IPS-15b (cell line): ENCODE data around the gene PTPRN2.
"Not testable (repeated sequence)": the region's sequence is repeated elsewhere in the genome, so short reads cannot be mapped to it uniquely, and the experiment has no call there.

Experiments used
- H3K27me3 ChIP-seq: one replicate; pipeline ENCODE4 v1.6.1; 2013; ENCODE audit warnings: low read length; ENCODE audit not compliant: control insufficient read depth, insufficient read depth
- H3K36me3 ChIP-seq: one replicate; pipeline ENCODE4 v1.6.1; 2013; ENCODE audit warnings: low read length; ENCODE audit not compliant: control insufficient read depth, insufficient read depth
- H3K4me1 ChIP-seq: one replicate; pipeline ENCODE4 v1.6.1; 2013; ENCODE audit warnings: mild to moderate bottlenecking, low read length; ENCODE audit not compliant: control insufficient read depth, insufficient read depth
- H3K4me3 ChIP-seq: one replicate; pipeline ENCODE4 v1.5.1; 2013; ENCODE audit warnings: low read depth, low read length
- H3K9ac ChIP-seq: one replicate; pipeline ENCODE4 v1.6.1; 2013; ENCODE audit warnings: low read depth, mild to moderate bottlenecking, low read length
- H3K9me3 ChIP-seq: one replicate; pipeline ENCODE4 v1.6.1; 2013; ENCODE audit warnings: mild to moderate bottlenecking, low read length; ENCODE audit not compliant: control insufficient read depth, insufficient read depth

The PTPRN2 gene

DNA sequence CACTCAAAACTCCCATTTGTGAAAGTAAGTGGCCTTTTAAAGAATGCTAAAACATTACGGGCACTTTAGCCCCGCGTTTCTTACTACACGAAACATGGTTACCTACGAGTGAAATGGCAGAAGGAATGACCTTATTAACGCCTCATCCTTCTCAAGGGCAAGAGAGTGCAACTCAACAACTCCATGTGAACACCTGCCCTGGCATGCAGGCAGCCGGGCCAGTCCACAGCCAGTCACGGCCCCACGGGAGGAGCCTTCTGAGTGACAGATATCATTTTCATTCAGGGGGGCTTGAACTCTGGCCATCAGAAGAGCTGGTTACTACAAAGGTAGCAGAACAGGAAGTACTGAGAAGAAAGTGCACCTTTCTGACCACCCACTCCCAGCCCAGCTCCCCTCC lies 236.1 kb downstream of the PTPRN2 start:
- Histone ChIP-seq H3K4me3 (peak overlapping the region; percentile 53), H3K4me1 (no peaks in the 10 kb centered on the region), H3K36me3 (no peaks in the 10 kb centered on the region), H3K9me3 (no peaks in the 10 kb centered on the region), H3K27me3 (peaks cover 24% of the 10 kb centered on the region), H3K9ac (no peak overlapping the region)

DNA sequence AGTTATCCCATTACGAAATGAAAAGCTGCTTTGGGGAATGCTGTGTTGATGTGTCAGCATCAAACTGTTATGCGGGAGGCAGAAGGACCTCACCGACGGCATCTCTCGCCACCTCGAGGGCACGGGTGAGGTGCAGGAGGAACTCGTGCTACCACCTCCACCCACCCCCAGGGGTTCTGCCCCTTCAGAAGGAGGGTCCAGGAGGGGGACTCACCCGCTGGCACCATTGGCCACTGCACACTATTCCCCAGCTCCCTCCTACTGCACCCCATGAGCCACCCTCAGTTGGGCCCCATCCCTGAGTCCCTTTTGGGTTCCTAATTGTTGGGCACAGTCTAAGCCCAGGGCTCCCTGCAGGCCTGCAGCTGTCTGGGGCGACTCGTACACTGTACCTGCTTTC lies 236.6 kb downstream of the PTPRN2 start:
- Histone ChIP-seq H3K9ac (no peak overlapping the region), H3K36me3 (no peaks in the 10 kb centered on the region), H3K27me3 (peaks cover 24% of the 10 kb centered on the region), H3K4me1 (no peaks in the 10 kb centered on the region), H3K9me3 (no peaks in the 10 kb centered on the region), H3K4me3 (peak overlapping the region; percentile 53)

DNA sequence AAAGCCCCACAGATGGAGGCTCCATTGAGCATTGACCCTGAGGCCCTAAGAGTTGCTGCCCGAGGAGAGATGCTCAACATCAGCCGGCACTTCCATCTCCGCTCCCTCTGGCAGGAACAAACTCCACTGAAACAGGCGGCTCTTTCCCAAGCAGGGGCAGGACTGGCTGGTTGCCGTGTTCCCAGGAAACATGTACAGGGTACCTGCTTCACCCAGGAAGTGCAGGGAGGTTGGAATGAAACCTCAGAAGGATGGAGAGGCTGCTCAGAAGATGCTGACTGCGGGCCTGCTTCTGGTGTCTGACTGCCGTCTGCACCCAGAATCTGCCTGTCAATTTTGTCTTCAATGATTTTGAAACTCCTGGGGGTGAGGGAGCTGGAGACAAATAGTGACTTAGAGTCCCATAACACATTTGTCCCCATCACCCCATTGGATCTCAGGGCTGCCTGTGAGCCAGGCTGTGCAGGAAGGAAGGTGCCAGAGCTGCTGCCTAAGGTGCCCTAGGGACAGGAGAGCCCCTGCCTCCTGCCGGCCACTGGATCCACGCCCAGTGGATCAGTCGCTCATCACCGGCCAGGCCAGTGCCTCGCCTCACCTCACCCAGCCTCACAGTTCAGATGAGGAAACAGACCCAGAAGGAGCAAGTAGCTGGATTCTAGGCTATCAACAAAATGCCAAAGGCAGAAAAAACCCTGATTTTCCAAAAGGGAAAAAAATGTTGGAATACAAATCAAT lies 237.3 kb downstream of the PTPRN2 start:
- no peak overlapping the region for H3K4me3 ChIP-seq
- H3K36me3 ChIP-seq: no peaks in the 10 kb centered on the region
- H3K27me3 ChIP-seq: peaks cover 24% of the 10 kb centered on the region
- no peak overlapping the region for H3K9ac ChIP-seq
- H3K4me1 ChIP-seq: no peaks in the 10 kb centered on the region
- no peaks in the 10 kb centered on the region for H3K9me3 ChIP-seq

DNA sequence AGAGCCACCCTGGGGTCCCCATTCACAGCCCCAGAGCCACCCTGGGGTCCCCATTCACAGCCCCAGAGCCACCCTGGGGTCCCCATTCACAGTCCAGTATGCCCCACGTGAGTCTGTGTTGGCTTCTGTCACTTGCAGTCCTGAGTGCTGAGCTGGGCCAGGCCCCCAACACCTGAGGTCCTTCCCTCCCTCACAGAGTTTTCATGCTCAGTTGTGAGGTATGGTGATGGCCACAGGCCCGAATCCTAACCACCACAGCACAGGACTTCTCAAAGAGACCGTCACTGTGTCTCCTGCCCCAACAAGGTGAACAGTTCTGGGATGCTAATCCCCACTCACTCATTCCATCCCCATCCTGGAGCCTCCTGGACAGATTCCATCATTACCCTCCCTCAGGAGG lies 239.2 kb downstream of the PTPRN2 start:
- H3K9ac ChIP-seq: no peak overlapping the region
- no peaks in the 10 kb centered on the region for H3K9me3 ChIP-seq
- H3K4me1 ChIP-seq: no peaks in the 10 kb centered on the region
- no peaks in the 10 kb centered on the region for H3K36me3 ChIP-seq
- no peak overlapping the region for H3K4me3 ChIP-seq
- peaks cover 22% of the 10 kb centered on the region for H3K27me3 ChIP-seq

DNA sequence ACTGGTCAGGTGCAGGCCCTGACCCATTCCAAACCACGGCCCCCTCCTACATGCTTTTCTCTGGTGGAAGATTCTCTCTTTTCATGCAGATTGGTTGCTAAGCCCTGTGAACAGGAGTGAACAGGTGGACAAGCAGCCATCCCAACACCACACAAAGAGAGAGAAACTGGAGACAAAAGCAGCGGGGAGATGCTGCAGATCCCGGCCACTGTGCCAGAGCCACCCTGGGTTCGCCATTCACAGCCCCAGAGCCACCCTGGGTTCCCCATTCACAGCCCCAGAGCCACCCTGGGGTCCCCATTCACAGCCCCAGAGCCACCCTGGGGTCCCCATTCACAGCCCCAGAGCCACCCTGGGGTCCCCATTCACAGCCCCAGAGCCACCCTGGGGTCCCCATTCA lies 239.6 kb downstream of the PTPRN2 start:
- H3K9ac ChIP-seq, H3K36me3 ChIP-seq, H3K4me1 ChIP-seq, H3K9me3 ChIP-seq, H3K4me3 ChIP-seq: not testable (repeated sequence)
- H3K27me3 ChIP-seq: peaks cover 19% of the 10 kb centered on the region

DNA sequence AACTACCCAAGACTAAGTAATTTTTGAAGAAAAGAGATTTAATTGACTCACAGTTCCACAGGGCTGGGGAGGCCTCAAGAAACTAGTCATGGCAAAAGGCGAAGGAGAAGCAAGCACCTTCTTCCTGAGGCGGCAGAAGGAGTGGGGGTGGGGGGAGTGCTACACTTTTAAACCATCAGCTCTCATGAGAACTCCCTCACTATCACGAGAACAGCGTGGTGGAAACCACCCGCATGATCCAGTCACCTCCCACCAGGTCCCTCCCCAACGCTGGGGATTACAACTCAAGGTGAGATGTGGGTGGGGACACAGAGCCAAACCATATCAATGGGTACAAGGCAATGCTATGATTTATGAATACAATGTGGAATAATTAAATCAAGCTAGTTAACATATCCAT lies 241.9 kb downstream of the PTPRN2 start:
- H3K4me1 ChIP-seq: no peaks in the 10 kb centered on the region
- H3K9me3 ChIP-seq: peaks cover 5% of the 10 kb centered on the region
- H3K36me3 ChIP-seq: no peaks in the 10 kb centered on the region
- H3K9ac ChIP-seq: no peak overlapping the region
- no peak overlapping the region for H3K4me3 ChIP-seq
- H3K27me3 ChIP-seq: peaks cover 10% of the 10 kb centered on the region

DNA sequence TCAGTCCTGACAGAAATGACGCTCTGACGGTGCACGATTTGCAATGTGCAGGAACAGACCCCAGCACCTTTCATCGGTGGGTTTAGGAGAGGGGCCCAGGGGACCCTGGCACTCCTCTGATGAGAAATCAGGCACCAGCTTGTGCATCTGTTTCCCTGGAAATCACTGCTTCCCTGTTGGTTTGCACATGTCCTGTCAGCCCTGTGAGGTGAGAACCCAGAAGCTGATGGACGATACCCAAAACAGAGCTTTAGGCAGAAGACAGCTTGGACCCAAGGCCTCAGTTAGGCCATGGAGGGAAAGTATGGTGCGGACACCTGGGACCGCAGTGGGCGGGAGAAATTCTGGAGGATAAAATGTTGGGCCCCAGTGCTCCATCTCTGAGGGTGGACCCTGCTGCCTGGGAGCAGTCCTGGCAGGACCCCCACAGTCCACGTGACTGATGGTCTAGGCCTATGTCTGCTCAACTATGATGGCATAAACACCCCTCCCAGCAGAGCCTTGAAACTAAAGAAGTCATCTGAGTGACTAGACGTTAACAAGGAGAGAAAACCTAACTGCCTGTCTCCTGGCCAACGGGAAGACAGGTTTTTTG lies 242.8 kb downstream of the PTPRN2 start:
- peaks cover 5% of the 10 kb centered on the region for H3K9me3 ChIP-seq
- no peak overlapping the region for H3K4me3 ChIP-seq
- H3K27me3 ChIP-seq: peaks cover under 1% of the 10 kb centered on the region
- no peaks in the 10 kb centered on the region for H3K4me1 ChIP-seq
- H3K9ac ChIP-seq: no peak overlapping the region
- no peaks in the 10 kb centered on the region for H3K36me3 ChIP-seq

DNA sequence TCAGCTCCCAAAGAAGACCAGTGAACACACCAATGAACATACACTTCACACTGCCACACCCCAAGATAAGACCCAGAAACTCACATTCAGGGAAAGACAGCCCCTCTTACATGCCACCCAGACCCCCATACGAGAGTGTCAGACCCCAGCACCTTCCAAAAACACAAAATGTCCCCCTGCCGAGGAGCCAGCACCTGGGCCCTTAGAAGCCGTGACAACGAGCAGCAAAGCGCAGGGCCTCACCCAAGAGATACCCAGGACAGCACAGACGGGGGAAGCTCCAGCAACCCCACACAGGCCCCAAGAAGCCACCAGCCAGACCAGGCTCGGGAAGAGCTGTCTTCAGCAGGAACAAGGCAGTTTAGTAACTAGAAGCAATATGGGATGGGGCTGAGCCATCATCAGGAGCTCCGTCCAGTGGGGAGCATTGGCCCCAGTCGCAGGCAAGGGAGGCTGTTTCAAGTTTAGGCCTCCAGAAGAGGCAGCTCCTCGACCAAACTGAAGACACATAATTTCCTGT lies 243.6 kb downstream of the PTPRN2 start:
- no peaks in the 10 kb centered on the region for H3K27me3 ChIP-seq
- no peaks in the 10 kb centered on the region for H3K4me1 ChIP-seq
- H3K9me3 ChIP-seq: peaks cover 5% of the 10 kb centered on the region
- no peak overlapping the region for H3K9ac ChIP-seq
- H3K4me3 ChIP-seq: no peak overlapping the region
- H3K36me3 ChIP-seq: no peaks in the 10 kb centered on the region

DNA sequence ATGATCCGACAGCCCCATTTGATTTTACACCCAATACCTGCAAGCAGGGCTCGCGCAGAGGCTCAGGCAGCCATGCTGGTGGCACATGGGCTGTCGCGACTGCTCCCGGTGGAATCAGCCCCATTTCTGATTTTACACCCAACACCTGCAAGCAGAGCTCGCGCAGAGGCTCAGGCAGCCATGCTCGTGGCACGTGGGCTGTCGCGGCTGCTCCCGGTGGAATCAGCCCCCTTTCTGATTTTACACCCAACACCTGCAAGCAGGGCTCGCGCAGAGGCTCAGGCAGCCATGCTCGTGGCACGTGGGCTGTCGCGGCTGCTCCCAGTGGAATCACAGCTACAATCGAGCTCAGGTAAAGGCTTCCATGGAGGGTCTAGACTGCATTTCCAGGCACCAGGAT lies 244.1 kb downstream of the PTPRN2 start:
- H3K9me3 ChIP-seq: peaks cover 5% of the 10 kb centered on the region
- H3K27me3 ChIP-seq: no peaks in the 10 kb centered on the region
- no peak overlapping the region for H3K9ac ChIP-seq
- no peaks in the 10 kb centered on the region for H3K36me3 ChIP-seq
- no peaks in the 10 kb centered on the region for H3K4me1 ChIP-seq
- no peak overlapping the region for H3K4me3 ChIP-seq

DNA sequence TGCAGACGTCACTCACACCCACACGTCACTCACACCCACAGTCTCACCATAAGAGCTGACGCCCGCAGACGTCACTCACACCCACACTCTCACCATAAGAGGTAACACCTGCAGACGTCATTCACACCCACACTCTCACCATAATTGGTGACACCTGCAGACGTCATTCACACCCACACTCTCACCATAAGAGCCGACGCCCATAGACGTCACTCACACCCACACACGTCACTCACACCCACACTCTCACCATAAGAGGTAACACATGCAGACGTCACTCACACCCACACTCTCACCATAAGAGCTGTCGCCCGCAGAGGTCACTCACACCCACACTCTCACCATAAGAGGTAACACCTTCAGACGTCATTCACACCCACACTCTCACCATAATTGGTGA lies 246.5 kb downstream of the PTPRN2 start:
- not testable (repeated sequence) for H3K36me3 ChIP-seq, H3K4me3 ChIP-seq, H3K9ac ChIP-seq, H3K4me1 ChIP-seq, H3K27me3 ChIP-seq
- peaks cover 17% of the 10 kb centered on the region for H3K9me3 ChIP-seq

DNA sequence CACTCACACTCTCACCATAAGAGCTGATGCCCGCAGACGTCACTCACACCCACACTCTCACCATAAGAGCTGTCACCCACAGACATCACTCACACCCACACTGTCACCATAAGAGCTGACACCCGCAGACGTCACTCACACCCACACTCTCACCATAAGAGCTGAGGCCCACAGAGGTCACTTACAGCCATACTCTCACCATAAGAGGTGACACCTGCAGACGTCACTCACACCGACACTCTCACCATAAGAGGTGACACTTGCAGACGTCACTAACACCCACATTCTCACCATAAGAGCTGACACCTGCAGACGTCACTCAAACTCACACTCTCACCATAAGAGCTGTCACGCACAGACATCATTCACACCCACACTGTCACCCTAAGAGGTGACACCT lies 250.7 kb downstream of the PTPRN2 start:
- H3K4me1 ChIP-seq, H3K4me3 ChIP-seq, H3K27me3 ChIP-seq, H3K9ac ChIP-seq, H3K36me3 ChIP-seq: not testable (repeated sequence)
- H3K9me3 ChIP-seq: peaks cover 22% of the 10 kb centered on the region

DNA sequence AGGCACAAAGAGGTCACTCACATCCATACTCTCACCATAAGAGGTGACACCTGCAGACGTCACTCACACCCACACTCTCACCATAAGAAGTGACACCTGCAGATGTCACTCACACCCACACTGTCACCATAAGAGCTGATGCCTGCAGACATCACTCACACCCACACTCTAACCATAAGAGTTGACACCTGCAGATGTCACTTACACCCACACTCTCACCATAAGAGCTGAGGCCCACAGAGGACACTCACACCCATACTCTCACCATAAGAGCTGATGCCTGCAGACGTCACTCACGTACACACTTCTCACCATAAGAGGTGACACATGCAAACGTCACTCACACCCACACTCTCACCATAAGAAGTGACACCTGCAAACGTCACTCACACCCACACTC lies 255.1 kb downstream of the PTPRN2 start:
- not testable (repeated sequence) for H3K36me3 ChIP-seq, H3K4me1 ChIP-seq, H3K4me3 ChIP-seq, H3K9ac ChIP-seq, H3K27me3 ChIP-seq
- peaks cover 21% of the 10 kb centered on the region for H3K9me3 ChIP-seq
